Neural progenitor cell (in vitro differentiated cells): Measurements from ENCODE around the gene C9orf72. TPM values are rescaled to one million over a fixed set of nuclear protein-coding genes. Genes with fewer than 3 reads are reported as not detected.

Experiments used
- DNase-seq: peaks from one replicate; pipeline ENCODE4 v3.0.0-alpha.2; 2016; ENCODE audit warnings: low spot score
- H2AFZ ChIP-seq: fragments of 200-600 bp; sonication (generic); replicated peaks from 2 replicates; pipeline ENCODE4 v1.6.1; 2016; ENCODE audit warnings: antibody characterized with exemption
- H3F3A ChIP-seq: fragments of 200-600 bp; sonication (generic); 2 replicates; pipeline ENCODE4 v1.6.1; 2016; ENCODE audit warnings: antibody characterized with exemption, low read depth
- H3K27ac ChIP-seq: fragments of 200-600 bp; sonication (generic); 2 replicates; pipeline ENCODE4 v1.5.1; 2016; ENCODE audit warnings: mild to moderate bottlenecking
- H3K27me3 ChIP-seq: fragments of 200-600 bp; sonication (generic); 2 replicates; pipeline ENCODE4 v1.6.1; 2016; ENCODE audit warnings: mild to moderate bottlenecking, moderate library complexity
- H3K36me3 ChIP-seq: fragments of 200-600 bp; sonication (generic); 2 replicates; pipeline ENCODE4 v1.5.1; 2016
- H3K4me1 ChIP-seq: fragments of 200-600 bp; sonication (generic); 2 replicates; pipeline ENCODE4 v1.6.1; 2016; ENCODE audit warnings: mixed run types
- H3K4me2 ChIP-seq: fragments of 200-600 bp; sonication (generic); 2 replicates; pipeline ENCODE4 v1.6.1; 2016
- H3K4me3 ChIP-seq: fragments of 200-600 bp; sonication (generic); 2 replicates; pipeline ENCODE4 v1.5.1; 2016
- H3K79me2 ChIP-seq: fragments of 200-600 bp; sonication (generic); 2 replicates; pipeline ENCODE4 v1.6.1; 2016; ENCODE audit warnings: low read depth
- H3K9ac ChIP-seq: fragments of 200-600 bp; sonication (generic); 2 replicates; pipeline ENCODE4 v1.6.1; 2016
- H3K9me3 ChIP-seq: fragments of 200-600 bp; sonication (generic); 2 replicates; pipeline ENCODE4 v1.5.1; 2016; ENCODE audit warnings: low read depth
- H4K20me1 ChIP-seq: fragments of 200-600 bp; sonication (generic); 2 replicates; pipeline ENCODE4 v1.6.1; 2016; ENCODE audit warnings: low read depth
- H3K27ac Mint-ChIP-seq: 3 replicates; pipeline ENCODE4 v1.8.0; 2021; ENCODE audit warnings: mixed read lengths
- H3K27me3 Mint-ChIP-seq: 2 replicates; pipeline ENCODE4 v1.8.0; 2022; ENCODE audit warnings: low read depth, mild to moderate bottlenecking, inconsistent platforms, moderate library complexity, mixed read lengths; ENCODE audit not compliant: insufficient read depth
- H3K36me3 Mint-ChIP-seq: 3 replicates; pipeline ENCODE4 v1.8.0; 2021; ENCODE audit warnings: mixed read lengths
- H3K4me1 Mint-ChIP-seq: 3 replicates; pipeline ENCODE4 v1.8.0; 2021; ENCODE audit warnings: mixed read lengths
- H3K4me3 Mint-ChIP-seq: 3 replicates; pipeline ENCODE4 v1.8.0; 2021; ENCODE audit warnings: mild to moderate bottlenecking, moderate library complexity, mixed read lengths
- H3K9me3 Mint-ChIP-seq: 3 replicates; pipeline ENCODE4 v1.8.0; 2020; ENCODE audit warnings: mixed read lengths
- CTCF ChIP-seq: fragments of 200-600 bp; sonication (generic); IDR thresholded peaks from 2 replicates; pipeline ENCODE4 v1.5.1; 2017; ENCODE audit warnings: antibody characterized with exemption, mild to moderate bottlenecking
- EZH2 ChIP-seq: fragments of 200-600 bp; sonication (generic); IDR thresholded peaks from 2 replicates; pipeline ENCODE4 v1.6.1; 2017; ENCODE audit warnings: antibody characterized with exemption, mild to moderate bottlenecking, moderate library complexity
- EZH2phosphoT487 ChIP-seq: fragments of 200-600 bp; sonication (generic); IDR thresholded peaks from 2 replicates; pipeline ENCODE4 v1.6.1; 2017; ENCODE audit warnings: antibody characterized with exemption
- total RNA-seq: library from RNA; depleted of rRNA; stranded (reverse); fragments of >200 nt; gene quantifications from 2 replicates; pipeline ENCODE4 v1.2.3, GENCODE V29; 2015; ENCODE audit warnings: low replicate concordance

Gene C9orf72
- total RNA-seq, 1 donor from 2014 or later: 107 TPM

- no peaks in the 10 kb centered on the region for H3K27me3 Mint-ChIP-seq
- Histone ChIP-seq H2AFZ (no peak overlapping the region), H3K79me2 (peaks cover 98% of the 10 kb centered on the region), H3K4me2 (no peak overlapping the region), H3F3A (no peaks in the 10 kb centered on the region), H3K27ac (no peak overlapping the region), H3K36me3 (no peaks in the 10 kb centered on the region), H3K9ac (no peak overlapping the region), H3K9me3 (no peaks in the 10 kb centered on the region), H3K27me3 (no peaks in the 10 kb centered on the region), H4K20me1 (peaks cover 27% of the 10 kb centered on the region), H3K4me1 (peaks cover 22% of the 10 kb centered on the region), H3K4me3 (no peak overlapping the region)
- no peaks in the 10 kb centered on the region for H3K9me3 Mint-ChIP-seq
- peaks cover 12% of the 10 kb centered on the region for H3K4me1 Mint-ChIP-seq
- no peak for DNase-seq
- H3K4me3 Mint-ChIP-seq: no peak overlapping the region
- H3K27ac Mint-ChIP-seq: no peak overlapping the region
- TF ChIP-seq CTCF: no peak
- no peak for TF ChIP-seq EZH2phosphoT487
- peaks cover 18% of the 10 kb centered on the region for H3K36me3 Mint-ChIP-seq
Observed at GRCh38 chr9:27520986-27521385, 52.3 kb downstream of the C9orf72 start.

GRCh38 chr9:27519466-27520465, 53.5 kb downstream of the C9orf72 start:
- no peak overlapping the region for H3K27ac Mint-ChIP-seq
- Histone ChIP-seq H3K36me3 (no peaks in the 10 kb centered on the region), H3K4me3 (no peak overlapping the region), H2AFZ (no peak overlapping the region), H3K4me1 (peaks cover 22% of the 10 kb centered on the region), H3K27me3 (no peaks in the 10 kb centered on the region), H4K20me1 (peaks cover 27% of the 10 kb centered on the region), H3K27ac (no peak overlapping the region), H3K4me2 (no peak overlapping the region), H3F3A (no peaks in the 10 kb centered on the region), H3K9ac (no peak overlapping the region), H3K9me3 (no peaks in the 10 kb centered on the region), H3K79me2 (peaks cover 98% of the 10 kb centered on the region)
- H3K4me1 Mint-ChIP-seq: peaks cover 12% of the 10 kb centered on the region
- DNase-seq: no peak
- no peak overlapping the region for H3K4me3 Mint-ChIP-seq
- no peaks in the 10 kb centered on the region for H3K9me3 Mint-ChIP-seq
- no peaks in the 10 kb centered on the region for H3K27me3 Mint-ChIP-seq
- no peak for TF ChIP-seq CTCF
- TF ChIP-seq EZH2: no peak
- no peak for TF ChIP-seq EZH2phosphoT487
- H3K36me3 Mint-ChIP-seq: peaks cover 18% of the 10 kb centered on the region

DNA sequence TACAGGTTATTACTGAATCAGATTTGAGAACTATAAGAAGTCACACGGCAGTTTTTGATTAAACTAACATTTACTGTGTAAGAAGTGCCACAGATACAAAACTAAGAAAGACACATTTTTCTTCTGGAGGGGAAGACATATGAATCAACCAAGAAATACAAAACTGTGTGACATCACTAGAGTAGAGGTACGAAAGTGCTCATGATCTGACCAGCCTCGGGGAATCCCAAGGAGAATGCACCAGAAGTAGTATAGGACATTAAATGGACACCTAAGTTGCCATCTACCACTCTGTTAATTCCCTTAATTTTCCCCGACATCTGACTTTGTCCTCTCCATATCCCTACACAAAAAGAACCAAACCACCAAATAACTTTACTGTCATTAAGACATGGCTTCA, 54.5 kb downstream of the C9orf72 start:
- H3K79me2 ChIP-seq: peaks cover 98% of the 10 kb centered on the region
- DNase-seq: no peak
- no peaks in the 10 kb centered on the region for H3K9me3 ChIP-seq
- Mint-ChIP-seq H3K4me3 (no peak overlapping the region), H3K9me3 (no peaks in the 10 kb centered on the region), H3K4me1 (peaks cover 12% of the 10 kb centered on the region), H3K36me3 (peaks cover 13% of the 10 kb centered on the region), H3K27me3 (no peaks in the 10 kb centered on the region), H3K27ac (no peak overlapping the region)
- peaks cover 22% of the 10 kb centered on the region for H3K4me1 ChIP-seq
- TF ChIP-seq EZH2phosphoT487 (no peak), CTCF (no peak), EZH2 (no peak)
- no peak overlapping the region for H3K27ac ChIP-seq
- H3F3A ChIP-seq: no peaks in the 10 kb centered on the region
- no peak overlapping the region for H3K9ac ChIP-seq
- H3K36me3 ChIP-seq: no peaks in the 10 kb centered on the region
- no peak overlapping the region for H2AFZ ChIP-seq
- H3K4me2 ChIP-seq: no peak overlapping the region
- no peak overlapping the region for H3K4me3 ChIP-seq
- H3K27me3 ChIP-seq: no peaks in the 10 kb centered on the region
- peaks cover 27% of the 10 kb centered on the region for H4K20me1 ChIP-seq
